PC-3 (cell line): Measurements from ENCODE around the gene DNAAF3. TPM values are rescaled to one million over a fixed set of nuclear protein-coding genes. Genes with fewer than 3 reads are reported as not detected.

Source experiments
- ATAC-seq: fragments of 200-7000 bp; cut with Tn5 transposase; 2 replicates; pipeline ENCODE4 v1.9.1; 2020; ENCODE audit warnings: mild to moderate bottlenecking, moderate library complexity
- BruUV-seq: library from RNA; stranded (reverse); fragments of 400-500 nt; replicated peaks from 2 replicates; lab custom pipeline; 2021; lab: Mats Ljungman, UMichigan
- CTCF ChIA-PET: fragments of 300-600 bp; sonication (Branson Sonifier 250); formaldehyde crosslinking; loops from one replicate; lab custom pipeline; 2022; ENCODE audit warnings: antibody characterized with exemption; lab: Charles Lee
- POLR2A ChIA-PET: fragments of 300-600 bp; sonication (Branson Sonifier 250); formaldehyde crosslinking; loops from one replicate; lab custom pipeline; 2022; ENCODE audit warnings: antibody characterized with exemption; ENCODE audit not compliant: unreplicated experiment; lab: Charles Lee
- DNase-seq: peaks from one replicate; pipeline ENCODE4 v3.0.0-alpha.2; 2015
- H2AFZ ChIP-seq: fragments of 300-600 bp; sonication (generic); 2 replicates; pipeline ENCODE4 v1.6.0; 2016; ENCODE audit warnings: antibody characterized with exemption, low read length
- H3F3A ChIP-seq: fragments of 300-600 bp; sonication (generic); one replicate; pipeline ENCODE4 v1.6.0; 2017; ENCODE audit warnings: antibody characterized with exemption, low read length, control low read depth, mild to moderate bottlenecking; ENCODE audit not compliant: unreplicated experiment
- H3K27ac ChIP-seq: fragments of 300-600 bp; sonication (generic); 2 replicates; pipeline ENCODE4 v1.5.1; 2016; ENCODE audit warnings: mild to moderate bottlenecking, low read length
- H3K27me3 ChIP-seq: fragments of 300-600 bp; sonication (generic); 2 replicates; pipeline ENCODE4 v1.6.1; 2016; ENCODE audit warnings: low read length, mixed read lengths
- H3K36me3 ChIP-seq: fragments of 300-600 bp; sonication (generic); 2 replicates; pipeline ENCODE4 v1.6.1; 2016; ENCODE audit warnings: low read depth, mixed run types, low read length, mixed read lengths
- H3K4me1 ChIP-seq: fragments of 300-600 bp; sonication (generic); 2 replicates; pipeline ENCODE4 v1.5.1; 2016; ENCODE audit warnings: low read length; ENCODE audit not compliant: insufficient read depth
- H3K4me2 ChIP-seq: fragments of 300-600 bp; sonication (generic); 2 replicates; pipeline ENCODE4 v1.6.0; 2016; ENCODE audit warnings: low read length
- H3K4me3 ChIP-seq: fragments of 300-600 bp; sonication (generic); 2 replicates; pipeline ENCODE4 v1.5.1; 2016; ENCODE audit warnings: mild to moderate bottlenecking, low read length, mixed read lengths
- H3K79me2 ChIP-seq: fragments of 300-600 bp; sonication (generic); 2 replicates; pipeline ENCODE4 v1.6.1; 2017; ENCODE audit warnings: low read length, mixed read lengths
- H3K9ac ChIP-seq: fragments of 300-600 bp; sonication (generic); 2 replicates; pipeline ENCODE4 v1.6.0; 2016; ENCODE audit warnings: mild to moderate bottlenecking, low read length
- H3K9me2 ChIP-seq: fragments of 300-600 bp; sonication (generic); replicated peaks from 2 replicates; pipeline ENCODE4 v1.6.1; 2016; ENCODE audit warnings: mixed run types, low read length, mixed read lengths
- H3K9me3 ChIP-seq: fragments of 300-600 bp; sonication (generic); 2 replicates; pipeline ENCODE4 v1.6.1; 2016; ENCODE audit warnings: low read length, mixed read lengths
- H4K20me1 ChIP-seq: fragments of 300-600 bp; sonication (generic); 2 replicates; pipeline ENCODE4 v1.6.1; 2016; ENCODE audit warnings: low read length, mixed read lengths
- EZH2 ChIP-seq: fragments of 300-600 bp; sonication (generic); IDR thresholded peaks from one replicate; pipeline ENCODE4 v1.6.1; 2017; ENCODE audit warnings: antibody characterized with exemption, mild to moderate bottlenecking, low read length; ENCODE audit not compliant: unreplicated experiment
- EZH2phosphoT487 ChIP-seq: fragments of 300-600 bp; sonication (generic); IDR thresholded peaks from 2 replicates; pipeline ENCODE4 v1.6.1; 2018; ENCODE audit warnings: mild to moderate bottlenecking, antibody characterized with exemption, low read length, borderline replicate concordance
- intact Hi-C: fragments of 100-400 bp; cut with micrococcal nuclease; formaldehyde crosslinking; loops from 2 replicates; pipeline ENCODE4 v1.9.0; 2023
- total RNA-seq: library from RNA; depleted of rRNA; stranded (reverse); fragments of >200 nt; gene quantifications from 2 replicates; pipeline ENCODE4 v1.2.3, GENCODE V29; 2014
- TF ChIP-seq, protein P1 (sequence below): fragments of 300-600 bp; sonication (generic); conservative IDR thresholded peaks from 2 replicates; pipeline ENCODE4 v1.5.1; 2017; ENCODE audit warnings: antibody characterized with exemption, low read depth, mild to moderate bottlenecking, low read length

DNAAF3 gene
- total RNA-seq, 1 experiment from 2014 or later, result 30.0 TPM

DNA sequence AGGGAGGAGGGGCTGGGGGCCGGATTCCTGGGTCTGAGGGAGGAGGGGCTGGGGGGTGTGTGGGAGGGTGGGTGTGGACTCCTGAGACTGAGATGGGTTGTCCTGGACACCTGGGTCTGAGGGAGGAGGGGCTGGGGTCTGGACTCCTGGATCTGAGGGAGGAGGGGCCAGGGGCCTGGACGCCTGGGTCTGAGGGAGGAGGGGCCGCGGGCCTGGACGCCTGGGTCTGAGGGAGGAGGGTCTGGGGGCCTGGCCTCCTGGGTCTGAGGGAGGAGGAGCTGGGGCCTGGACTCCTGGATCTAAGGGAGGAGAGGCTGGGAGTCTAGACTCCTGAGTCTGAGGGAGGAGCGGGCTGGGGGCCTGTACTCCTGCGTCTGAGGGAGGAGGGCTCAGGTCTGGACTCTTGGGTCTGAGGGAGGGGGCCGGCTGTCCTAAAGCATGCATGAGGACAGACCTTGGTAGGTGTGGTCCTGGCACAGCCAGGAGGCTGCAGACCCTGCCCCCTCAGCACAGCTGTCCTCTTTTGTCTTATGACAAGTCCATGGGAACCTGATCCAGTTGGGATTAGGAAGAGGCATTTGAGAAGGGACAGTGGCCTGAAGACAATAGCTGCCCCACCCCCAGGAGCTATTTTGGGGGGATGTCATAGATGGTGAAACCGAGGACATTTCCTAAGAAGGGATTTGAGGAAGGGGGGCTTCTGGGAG is 18.7 kb downstream of the DNAAF3 start:
- Histone ChIP-seq H3F3A (peaks cover 5% of the 10 kb centered on the region), H3K4me2 (peak overlapping the region; percentile 94), H3K27me3 (no peaks in the 10 kb centered on the region), H2AFZ (no peak overlapping the region), H4K20me1 (no peaks in the 10 kb centered on the region), H3K9ac (no peak overlapping the region), H3K9me3 (no peaks in the 10 kb centered on the region), H3K79me2 (0 out of 2 replicates have a peak, but pooled peaks cover 3% of the 10 kb centered on the region), H3K4me3 (no peak overlapping the region), H3K9me2 (no peaks in the 10 kb centered on the region), H3K36me3 (no peaks in the 10 kb centered on the region), H3K4me1 (peaks cover 6% of the 10 kb centered on the region; the same call in 1 of the 2 replicates), H3K27ac (no peak overlapping the region)
- DNase-seq (peak; percentile 15), ATAC-seq (no peak)
- CTCF ChIA-PET, result interaction anchor here (1.9 to 2.1 kb wide), 2 partner anchors 9 to 12 kb away, joined by 8 to 25 read pairs; no protein-coding TSS in a partner anchor
- BruUV-seq, result no TSS peak
- intact Hi-C loops, result no loop called here
- TF ChIP-seq, protein P1, sequence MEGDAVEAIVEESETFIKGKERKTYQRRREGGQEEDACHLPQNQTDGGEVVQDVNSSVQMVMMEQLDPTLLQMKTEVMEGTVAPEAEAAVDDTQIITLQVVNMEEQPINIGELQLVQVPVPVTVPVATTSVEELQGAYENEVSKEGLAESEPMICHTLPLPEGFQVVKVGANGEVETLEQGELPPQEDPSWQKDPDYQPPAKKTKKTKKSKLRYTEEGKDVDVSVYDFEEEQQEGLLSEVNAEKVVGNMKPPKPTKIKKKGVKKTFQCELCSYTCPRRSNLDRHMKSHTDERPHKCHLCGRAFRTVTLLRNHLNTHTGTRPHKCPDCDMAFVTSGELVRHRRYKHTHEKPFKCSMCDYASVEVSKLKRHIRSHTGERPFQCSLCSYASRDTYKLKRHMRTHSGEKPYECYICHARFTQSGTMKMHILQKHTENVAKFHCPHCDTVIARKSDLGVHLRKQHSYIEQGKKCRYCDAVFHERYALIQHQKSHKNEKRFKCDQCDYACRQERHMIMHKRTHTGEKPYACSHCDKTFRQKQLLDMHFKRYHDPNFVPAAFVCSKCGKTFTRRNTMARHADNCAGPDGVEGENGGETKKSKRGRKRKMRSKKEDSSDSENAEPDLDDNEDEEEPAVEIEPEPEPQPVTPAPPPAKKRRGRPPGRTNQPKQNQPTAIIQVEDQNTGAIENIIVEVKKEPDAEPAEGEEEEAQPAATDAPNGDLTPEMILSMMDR, result no peak
- no peak for TF ChIP-seq EZH2phosphoT487
- TF ChIP-seq EZH2, result no peak
- POLR2A ChIA-PET, result interaction anchor here (0.6 kb wide), 1 partner anchor 106 kb away, joined by 3 read pairs; no protein-coding TSS in a partner anchor

DNA sequence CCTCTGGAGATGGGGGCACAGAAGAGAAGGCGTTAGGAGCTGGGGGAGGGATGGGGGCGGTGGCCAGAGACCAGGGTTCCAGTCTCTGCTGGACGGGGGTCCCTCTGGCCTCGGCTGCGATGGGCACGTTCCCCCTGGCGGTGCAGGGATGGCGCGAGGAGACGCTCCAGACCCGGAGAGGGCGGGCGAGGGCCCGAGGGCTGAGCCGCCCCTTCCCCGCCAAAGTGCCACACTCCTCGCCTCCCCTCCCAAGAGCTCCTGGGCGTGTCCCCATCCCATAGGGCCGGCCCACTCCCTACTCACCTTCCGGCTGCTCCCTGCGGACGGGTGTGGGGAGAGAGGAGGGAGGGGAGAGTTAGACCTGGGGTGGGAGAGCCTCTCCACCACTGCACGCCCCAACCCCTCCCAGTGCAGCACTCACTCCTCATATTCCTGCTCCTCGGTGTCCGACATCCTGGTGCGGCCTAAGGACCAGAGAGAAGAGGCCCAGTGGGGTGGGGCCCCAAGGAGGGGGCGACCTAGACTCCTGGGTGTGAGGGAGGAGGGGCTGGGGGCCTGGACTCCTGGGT is 19.6 kb downstream of the DNAAF3 start:
- CTCF ChIA-PET, result interaction anchor here (0.5 to 2.1 kb wide), 11 partner anchors 10 to 681 kb away, joined by 3 to 25 read pairs (median 5); partner anchors contain the start of gene DNAAF3
- Histone ChIP-seq H3K79me2 (0 out of 2 replicates have a peak, but pooled peaks cover 3% of the 10 kb centered on the region), H3K9ac (peak overlapping the region; percentile 51), H3K36me3 (no peaks in the 10 kb centered on the region), H3K4me1 (peaks cover 6% of the 10 kb centered on the region; the same call in 1 of the 2 replicates), H3K27ac (peak overlapping the region; percentile 33), H3K4me2 (peak overlapping the region; percentile 94), H3K27me3 (no peaks in the 10 kb centered on the region), H2AFZ (peak overlapping the region; percentile 96), H3K4me3 (peak overlapping the region; percentile 76), H3K9me3 (no peaks in the 10 kb centered on the region), H4K20me1 (no peaks in the 10 kb centered on the region), H3F3A (no peaks in the 10 kb centered on the region), H3K9me2 (no peaks in the 10 kb centered on the region)
- DNase-seq, result peak; percentile 84
- TF ChIP-seq, protein P1, result no peak
- TF ChIP-seq EZH2 (no peak), EZH2phosphoT487 (no peak)
- ATAC-seq, result peak; percentile 94
- POLR2A ChIA-PET, result interaction anchor here (0.6 to 0.7 kb wide), 2 partner anchors 12 to 107 kb away, joined by 3 to 5 read pairs; no protein-coding TSS in a partner anchor
- no TSS peak for BruUV-seq
- intact Hi-C loops, result loop anchor here (1.0 kb wide), 1 partner anchor 14 kb away; no protein-coding TSS in a partner anchor
